WTC11 (cell line): ENCODE measurements around the gene EWSR1.

Experiments used
- CTCF ChIP-seq: fragments of 200-600 bp; IDR thresholded peaks from 2 replicates; pipeline ENCODE4 v1.8.0; 2022; ENCODE audit warnings: antibody characterized with exemption
- FOXJ3 ChIP-seq: sonication (generic); formaldehyde crosslinking; IDR thresholded peaks from 2 replicates; pipeline ENCODE4 v1.9.0; 2021; ENCODE audit warnings: missing genetic modification reagents, mild to moderate bottlenecking, borderline replicate concordance
- JUN ChIP-seq: sonication (generic); formaldehyde crosslinking; IDR thresholded peaks from 2 replicates; pipeline ENCODE4 v1.8.0; 2023; ENCODE audit warnings: mild to moderate bottlenecking, missing genetic modification reagents
- OVOL2 ChIP-seq: fragments of 250-450 bp; sonication (Bioruptor Pico); IDR thresholded peaks from 2 replicates; pipeline ENCODE4 v1.9.0; 2021; ENCODE audit warnings: mild to moderate bottlenecking, borderline replicate concordance
- TCF7 ChIP-seq: sonication (generic); formaldehyde crosslinking; IDR thresholded peaks from 2 replicates; pipeline ENCODE4 v1.8.0; 2022; ENCODE audit warnings: mild to moderate bottlenecking, low read depth, missing genetic modification reagents, moderate library complexity
- TEAD4 ChIP-seq: sonication (generic); formaldehyde crosslinking; IDR thresholded peaks from 2 replicates; pipeline ENCODE4 v1.8.0; 2022; ENCODE audit warnings: mild to moderate bottlenecking, missing genetic modification reagents
- ZNF121 ChIP-seq: sonication (generic); formaldehyde crosslinking; IDR thresholded peaks from 2 replicates; pipeline ENCODE4 v1.8.0; 2023; ENCODE audit warnings: missing genetic modification reagents
- TF ChIP-seq, protein P1 (sequence below): fragments of 250-450 bp; sonication (Bioruptor Pico); IDR thresholded peaks from 2 replicates; pipeline ENCODE4 v1.9.0; 2021; ENCODE audit warnings: moderate library complexity, mild to moderate bottlenecking, inconsistent platforms, borderline replicate concordance
- TF ChIP-seq, protein P2 (sequence below): sonication (generic); formaldehyde crosslinking; conservative IDR thresholded peaks from 2 replicates; pipeline ENCODE4 v1.8.1; 2023; ENCODE audit warnings: mild to moderate bottlenecking, low read depth, missing genetic modification reagents, moderate library complexity

- TF ChIP-seq, protein P1, sequence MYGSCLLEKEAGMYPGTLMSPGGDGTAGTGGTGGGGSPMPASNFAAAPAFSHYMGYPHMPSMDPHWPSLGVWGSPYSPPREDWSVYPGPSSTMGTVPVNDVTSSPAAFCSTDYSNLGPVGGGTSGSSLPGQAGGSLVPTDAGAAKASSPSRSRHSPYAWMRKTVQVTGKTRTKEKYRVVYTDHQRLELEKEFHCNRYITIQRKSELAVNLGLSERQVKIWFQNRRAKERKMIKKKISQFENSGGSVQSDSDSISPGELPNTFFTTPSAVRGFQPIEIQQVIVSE (CRISPR knock-in tag) = no peak
- TF ChIP-seq, protein P2, sequence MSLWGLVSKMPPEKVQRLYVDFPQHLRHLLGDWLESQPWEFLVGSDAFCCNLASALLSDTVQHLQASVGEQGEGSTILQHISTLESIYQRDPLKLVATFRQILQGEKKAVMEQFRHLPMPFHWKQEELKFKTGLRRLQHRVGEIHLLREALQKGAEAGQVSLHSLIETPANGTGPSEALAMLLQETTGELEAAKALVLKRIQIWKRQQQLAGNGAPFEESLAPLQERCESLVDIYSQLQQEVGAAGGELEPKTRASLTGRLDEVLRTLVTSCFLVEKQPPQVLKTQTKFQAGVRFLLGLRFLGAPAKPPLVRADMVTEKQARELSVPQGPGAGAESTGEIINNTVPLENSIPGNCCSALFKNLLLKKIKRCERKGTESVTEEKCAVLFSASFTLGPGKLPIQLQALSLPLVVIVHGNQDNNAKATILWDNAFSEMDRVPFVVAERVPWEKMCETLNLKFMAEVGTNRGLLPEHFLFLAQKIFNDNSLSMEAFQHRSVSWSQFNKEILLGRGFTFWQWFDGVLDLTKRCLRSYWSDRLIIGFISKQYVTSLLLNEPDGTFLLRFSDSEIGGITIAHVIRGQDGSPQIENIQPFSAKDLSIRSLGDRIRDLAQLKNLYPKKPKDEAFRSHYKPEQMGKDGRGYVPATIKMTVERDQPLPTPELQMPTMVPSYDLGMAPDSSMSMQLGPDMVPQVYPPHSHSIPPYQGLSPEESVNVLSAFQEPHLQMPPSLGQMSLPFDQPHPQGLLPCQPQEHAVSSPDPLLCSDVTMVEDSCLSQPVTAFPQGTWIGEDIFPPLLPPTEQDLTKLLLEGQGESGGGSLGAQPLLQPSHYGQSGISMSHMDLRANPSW (CRISPR knock-in tag) = no peak
- TF ChIP-seq TCF7 (CRISPR knock-in tag) (no peak), CTCF (no peak), JUN (CRISPR knock-in tag) (no peak), FOXJ3 (CRISPR knock-in tag) (no peak), ZNF121 (CRISPR knock-in tag) (no peak), TEAD4 (CRISPR knock-in tag) (no peak), OVOL2 (CRISPR knock-in tag) (no peak)
Observed at GRCh38 chr22:29270475-29271271, 2.6 kb downstream of the EWSR1 start.
